IMR-90 (cell line): ENCODE data around the gene TNS1. TPM values are rescaled to one million over a fixed set of nuclear protein-coding genes. Genes with fewer than 3 reads are reported as not detected.

Source experiments
- BHLHE40 ChIP-seq: fragments of 150-350 bp; IDR thresholded peaks from 2 replicates; pipeline ENCODE4 v1.6.1; 2016; ENCODE audit warnings: mild to moderate bottlenecking, low read depth, low read length
- CHD1 ChIP-seq: IDR thresholded peaks from 2 replicates; pipeline ENCODE4 v1.6.1; 2012; ENCODE audit warnings: low read depth, low read length, improper control_type of control experiment
- MAFK ChIP-seq: IDR thresholded peaks from 2 replicates; pipeline ENCODE4 v1.6.1; 2012; ENCODE audit warnings: low read depth, low read length, improper control_type of control experiment
- MAZ ChIP-seq: IDR thresholded peaks from 2 replicates; pipeline ENCODE4 v1.6.1; 2012; ENCODE audit warnings: low read depth, mild to moderate bottlenecking, low read length, improper control_type of control experiment, moderate library complexity, borderline replicate concordance
- RAD21 ChIP-seq: IDR thresholded peaks from 2 replicates; pipeline ENCODE4 v1.6.1; 2012; ENCODE audit warnings: low read length, improper control_type of control experiment
- SMC3 ChIP-seq: fragments of 150-350 bp; IDR thresholded peaks from 2 replicates; pipeline ENCODE4 v1.6.1; 2016; ENCODE audit warnings: low read depth, mild to moderate bottlenecking, antibody characterized with exemption, low read length, moderate library complexity
- USF2 ChIP-seq: fragments of 150-350 bp; IDR thresholded peaks from 2 replicates; pipeline ENCODE4 v1.6.1; 2017; ENCODE audit warnings: mild to moderate bottlenecking, antibody characterized with exemption, low read length, low read depth
- polyA plus RNA-seq, 3 experiments: library from polyadenylated mRNA; depleted of rRNA; stranded (reverse); fragments of >200 nt; gene quantifications; 2 replicates each; pipeline ENCODE4 v1.2.3, GENCODE V29; 2012; ENCODE audit warnings: low replicate concordance in 1 of 3
- total RNA-seq: library from RNA; depleted of rRNA; stranded (reverse); fragments of >200 nt; gene quantifications from 2 replicates; pipeline ENCODE4 v1.2.3, GENCODE V29; 2012

Gene TNS1
- total and polyA plus RNA-seq, 2 of the 4 experiments (the other 2 are of a cell fraction) = 41.1 to 45.2 TPM

GRCh38 chr2:217993817-217994463 lies 8.9 kb downstream of the TNS1 start (continued):
- TF ChIP-seq USF2 (no peak), SMC3 (peak; percentile 46), MAZ (peak; percentile 42; the same call in 1 of the 2 replicates), BHLHE40 (no peak), MAFK (no peak), RAD21 (peak; percentile 57), CHD1 (no peak)
